HS-5 (cell line): ENCODE measurements around the gene CPNE5.

ENCODE experiments used
- DNase-seq: peaks from one replicate; pipeline ENCODE4 v3.0.0-alpha.2; 2012; ENCODE audit warnings: low read depth

The CPNE5 gene

DNA sequence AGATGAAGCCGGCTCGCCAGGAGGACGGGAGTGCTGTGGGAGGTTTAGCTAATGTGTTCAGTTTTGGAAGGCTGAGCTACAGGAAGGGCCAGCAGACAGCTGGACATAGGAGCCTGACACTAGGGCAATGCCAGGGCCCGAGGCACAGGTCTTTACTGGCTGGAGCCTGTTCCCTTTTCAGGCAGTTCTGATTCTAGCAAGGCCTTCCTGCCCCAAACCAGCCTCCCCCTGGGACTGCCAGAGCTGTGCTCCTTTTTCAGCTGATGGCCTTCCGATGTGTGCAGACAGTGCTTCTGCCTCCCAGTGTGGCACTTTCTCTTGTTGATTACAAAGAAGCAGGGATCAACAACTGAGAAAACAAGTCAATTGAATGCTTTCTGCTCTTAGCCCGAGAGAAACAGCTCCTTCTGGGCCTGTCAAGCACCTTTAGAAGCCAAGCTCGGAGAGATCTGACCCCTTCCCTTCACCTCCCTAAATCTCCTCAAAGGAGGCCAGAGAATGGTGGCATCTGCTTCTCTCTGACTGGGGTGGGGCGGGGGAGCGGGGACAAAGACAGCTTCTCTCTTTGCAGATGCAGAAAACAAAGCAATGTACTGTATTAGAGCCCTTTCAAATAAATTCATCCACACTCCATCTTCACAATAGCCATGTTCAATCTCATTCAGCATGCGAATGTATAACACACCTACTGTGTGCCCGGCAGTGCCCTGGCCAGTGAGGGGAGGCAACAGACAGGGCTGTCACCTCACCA, 78.4 kb downstream of the CPNE5 start:
- no peak for DNase-seq

DNA sequence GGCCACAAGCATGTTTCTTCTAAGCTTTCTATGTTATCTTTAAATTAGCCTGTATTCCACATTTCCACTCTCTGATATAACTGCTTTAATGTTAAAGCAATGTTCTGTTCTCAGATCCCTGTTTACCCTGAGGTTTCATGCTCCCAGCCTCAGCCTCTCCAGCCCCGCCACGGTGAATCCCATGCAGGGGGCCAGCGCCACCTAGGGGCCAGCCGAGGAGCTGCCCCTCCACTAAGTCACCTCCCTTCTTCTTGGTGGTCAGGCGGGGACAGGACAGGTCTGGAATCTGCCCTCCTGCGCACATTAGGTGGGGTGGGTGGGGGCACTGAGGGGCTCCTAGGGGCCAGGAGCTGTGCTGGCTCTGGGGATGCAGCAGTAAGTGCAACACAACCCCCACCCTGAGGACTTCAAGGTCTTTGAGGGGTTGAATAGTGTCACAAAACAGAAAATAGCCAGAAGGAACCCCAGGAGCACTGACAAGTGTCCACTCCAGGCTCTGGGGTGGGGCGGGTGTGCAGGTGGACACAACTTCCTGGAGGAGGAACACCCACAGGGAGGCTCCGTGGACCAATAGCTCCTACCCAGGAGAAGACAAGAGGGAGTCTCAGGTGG, 80.0 kb downstream of the CPNE5 start:
- no peak for DNase-seq

DNA sequence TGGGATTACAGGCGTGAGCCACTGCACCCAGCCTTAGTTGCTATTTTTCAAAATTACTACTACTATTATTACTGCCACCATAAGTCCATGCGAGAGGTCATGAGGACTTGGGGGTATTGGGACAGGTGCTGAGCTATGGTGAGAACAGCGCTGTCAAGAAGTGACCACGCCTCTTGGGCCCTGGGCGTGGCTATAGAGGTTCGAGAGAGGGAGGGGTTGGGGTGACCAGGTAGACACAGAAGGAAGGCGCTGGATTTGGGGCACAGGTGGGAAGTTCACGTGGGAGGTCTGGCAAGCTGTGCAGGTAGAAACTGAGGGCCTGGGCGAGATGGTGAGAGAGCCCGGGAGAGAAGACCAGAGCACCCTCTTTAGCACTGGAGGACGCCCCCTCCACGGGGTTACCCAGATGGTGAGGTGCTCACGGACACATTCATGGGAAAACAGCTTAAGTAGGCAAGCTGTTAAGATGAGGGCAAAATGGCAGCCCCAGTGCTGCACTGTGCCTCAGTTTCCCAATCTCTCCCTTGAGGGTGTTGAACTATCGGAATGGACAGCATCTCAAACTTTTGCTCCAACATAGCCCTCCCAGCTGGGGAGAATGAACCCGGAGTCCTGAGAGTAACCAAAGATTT, 80.6 kb downstream of the CPNE5 start:
- no peak for DNase-seq

GRCh38 chr6:36757943-36758508, 81.2 kb downstream of the CPNE5 start:
- no peak for DNase-seq

GRCh38 chr6:36757206-36757605, 82.0 kb downstream of the CPNE5 start:
- no peak for DNase-seq

DNA sequence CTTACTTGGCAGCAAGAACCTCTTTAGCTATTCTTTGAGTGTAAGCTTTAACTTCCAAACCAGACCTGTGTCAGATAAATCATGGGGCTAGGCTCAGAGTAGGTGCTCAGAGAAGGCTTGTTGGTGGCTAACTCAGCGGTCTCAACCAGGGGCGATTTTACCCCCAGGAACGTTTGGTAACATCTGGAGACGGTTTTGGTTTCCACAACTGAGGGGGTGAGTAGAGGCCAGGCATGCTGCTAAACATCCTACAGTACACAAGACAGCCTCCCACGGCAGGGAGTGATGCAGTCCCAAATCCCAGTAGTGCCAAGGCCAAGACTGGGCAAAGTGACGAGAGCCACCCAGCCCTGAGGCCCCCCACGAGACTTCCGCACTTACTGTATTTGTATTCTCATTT, 82.5 kb downstream of the CPNE5 start:
- DNase-seq: no peak

- DNase-seq: no peak
Measured at GRCh38 chr6:36755435-36756348, 83.6 kb downstream of the CPNE5 start.

DNA sequence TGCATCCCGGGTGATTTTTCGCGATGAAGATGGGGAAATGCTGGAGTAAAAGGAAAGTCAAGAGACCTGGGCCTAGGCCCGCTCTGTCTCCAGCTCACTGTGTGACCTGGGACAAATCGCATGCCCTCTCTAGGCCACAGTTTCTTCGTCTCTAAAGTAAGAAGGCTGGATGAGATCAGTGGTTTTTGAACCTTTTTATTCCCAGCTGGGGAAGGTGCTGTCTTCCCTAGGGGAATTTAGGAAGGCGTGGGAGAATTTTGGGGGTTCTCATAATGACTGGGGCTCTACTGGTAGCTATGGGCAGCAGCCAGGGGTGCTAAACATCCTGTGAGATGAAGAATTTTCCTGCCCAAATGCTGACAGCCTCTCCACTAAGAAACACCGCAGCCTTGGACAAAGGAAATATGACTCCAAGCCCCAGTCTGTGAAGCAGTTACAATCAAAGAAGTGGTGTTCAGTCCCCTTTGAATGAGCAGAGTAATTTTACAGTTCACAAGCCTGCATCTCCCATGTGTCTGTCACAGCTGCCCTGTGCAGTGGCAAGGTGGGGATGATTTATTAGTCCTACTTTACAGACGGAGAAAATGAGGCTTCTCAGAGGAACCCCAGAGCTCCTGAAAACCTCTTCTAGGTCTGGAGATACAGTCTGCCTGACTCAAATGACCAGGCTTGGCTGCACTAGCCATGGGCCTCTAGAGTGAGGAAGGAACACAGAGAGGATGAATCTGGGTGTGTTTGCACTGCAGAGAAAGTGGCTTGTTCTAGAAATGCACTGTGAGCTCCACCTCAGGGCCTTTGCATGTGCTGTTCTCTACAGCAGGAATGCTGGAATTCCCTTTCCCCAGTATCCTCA, 84.4 kb downstream of the CPNE5 start:
- no peak for DNase-seq

- no peak for DNase-seq
Measured at GRCh38 chr6:36753671-36754405, 85.4 kb downstream of the CPNE5 start.

GRCh38 chr6:36752886-36753506, 86.2 kb downstream of the CPNE5 start:
- no peak for DNase-seq

- no peak for DNase-seq
Measured at GRCh38 chr6:36752187-36752885, 86.9 kb downstream of the CPNE5 start.

GRCh38 chr6:36751833-36752186, 87.4 kb downstream of the CPNE5 start:
- DNase-seq: no peak

- DNase-seq: no peak
Measured at GRCh38 chr6:36751091-36751490, 88.2 kb downstream of the CPNE5 start.

DNA sequence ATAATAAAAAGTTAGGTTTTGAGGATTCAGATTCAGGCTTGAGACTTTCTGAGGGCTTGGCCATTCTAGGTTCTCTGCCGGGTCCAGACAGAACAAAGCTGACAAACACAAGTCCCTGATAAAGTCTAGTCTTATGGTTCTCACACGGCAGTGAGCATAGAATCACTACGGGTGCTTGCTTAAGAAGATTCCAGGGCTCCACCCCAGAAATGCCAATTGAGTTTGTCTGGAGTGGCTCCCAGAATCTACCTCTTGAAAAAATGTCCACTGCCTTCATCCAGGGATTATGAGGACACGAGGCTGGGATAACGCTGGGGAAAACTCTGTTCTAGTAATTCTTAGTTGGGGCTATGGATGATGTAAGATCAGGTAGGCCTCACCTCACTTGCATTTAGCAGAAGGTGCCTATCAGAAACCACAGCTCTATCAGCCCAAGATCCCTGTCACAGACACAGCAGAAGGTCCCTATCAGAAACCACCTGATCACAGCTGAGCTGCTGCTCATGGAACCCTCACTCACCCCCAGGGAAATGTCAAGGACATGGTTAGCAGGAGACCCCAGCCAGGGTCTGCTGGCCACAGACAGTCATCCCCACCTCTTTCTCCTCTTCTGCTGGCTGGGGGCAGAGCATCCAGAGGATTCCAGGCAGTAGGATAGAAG, 89.3 kb downstream of the CPNE5 start:
- no peak for DNase-seq

DNA sequence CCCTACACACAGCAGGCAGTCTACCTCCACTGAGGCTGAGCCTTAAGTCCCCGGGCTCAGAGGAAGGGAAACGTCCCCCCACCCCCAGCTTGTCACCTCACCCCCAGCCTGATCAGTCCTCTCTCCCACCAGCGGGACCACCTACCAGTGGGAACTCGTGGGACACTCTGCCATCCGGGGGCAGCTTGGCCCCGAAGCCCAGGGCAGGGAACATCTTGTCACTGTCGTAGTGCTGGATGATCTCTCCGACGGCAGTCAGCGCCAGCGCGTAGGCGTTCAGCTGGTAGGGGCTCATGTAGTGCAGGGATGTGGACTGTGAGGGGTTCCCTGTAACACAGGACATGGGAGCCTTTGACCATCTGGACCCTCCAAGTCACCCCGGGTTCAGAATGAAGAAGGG, 93.0 kb downstream of the CPNE5 start:
- DNase-seq: no peak

DNA sequence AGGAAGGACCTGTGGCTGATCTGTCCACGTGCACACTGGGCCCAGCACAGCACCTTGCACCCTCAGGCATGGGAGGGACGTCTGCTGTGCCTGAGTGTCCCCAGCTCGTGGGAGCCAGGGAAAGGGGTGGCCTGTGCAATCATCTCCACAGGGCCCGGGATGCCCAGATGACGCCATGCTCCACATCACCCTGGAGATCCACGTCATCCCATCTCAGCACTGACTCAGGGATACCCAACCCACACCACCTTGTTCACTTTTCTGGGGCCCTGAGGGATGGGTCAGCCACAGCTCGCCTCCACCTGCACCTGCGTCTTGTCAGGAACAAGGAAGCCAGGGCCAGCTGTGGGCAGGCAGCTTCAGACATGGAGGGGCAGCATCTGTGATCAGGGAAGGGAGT, 93.4 kb downstream of the CPNE5 start:
- no peak for DNase-seq

- no peak for DNase-seq
Measured at GRCh38 chr6:36745283-36745682, 94.0 kb downstream of the CPNE5 start.

DNA sequence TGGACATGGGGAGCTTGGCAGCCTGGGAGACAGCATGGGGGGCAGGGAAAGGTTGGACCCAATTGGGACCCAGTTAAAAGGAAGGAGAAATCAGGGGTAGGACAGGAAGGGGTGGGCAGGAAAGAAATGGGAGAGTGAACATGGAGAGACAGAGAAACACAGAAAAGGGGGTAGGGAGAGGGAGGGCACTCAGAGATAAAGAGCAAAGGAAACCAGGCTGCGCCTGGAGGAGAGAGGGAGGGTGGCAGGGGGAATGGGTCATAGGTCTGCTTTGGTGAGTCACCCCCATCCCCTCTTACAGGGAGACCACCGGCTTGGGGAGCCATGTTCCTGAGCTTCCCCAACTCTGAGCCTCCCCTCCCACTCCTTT, 95.0 kb downstream of the CPNE5 start:
- no peak for DNase-seq
